ENCODE results near the gene TGFBR1.

GRCh38 chr9:99106044-99106375 is 1.1 kb downstream of the TGFBR1 start:
- TF ChIP-seq OSR1 (CRISPR knock-in tag; IDR thresholded peaks at IDR 0.05) (no peak), ZFP3 (CRISPR knock-in tag; IDR thresholded peaks at IDR 0.05) (no peak), ZFP30 (CRISPR knock-in tag; IDR thresholded peaks at IDR 0.05) (no peak), RARB (CRISPR knock-in tag; IDR thresholded peaks at IDR 0.05) (no peak), ZNF565 (CRISPR knock-in tag; conservative IDR thresholded peaks at IDR 0.05; ENCODE audit: low read depth) (no peak)
- TF ChIP-seq, protein P1, sequence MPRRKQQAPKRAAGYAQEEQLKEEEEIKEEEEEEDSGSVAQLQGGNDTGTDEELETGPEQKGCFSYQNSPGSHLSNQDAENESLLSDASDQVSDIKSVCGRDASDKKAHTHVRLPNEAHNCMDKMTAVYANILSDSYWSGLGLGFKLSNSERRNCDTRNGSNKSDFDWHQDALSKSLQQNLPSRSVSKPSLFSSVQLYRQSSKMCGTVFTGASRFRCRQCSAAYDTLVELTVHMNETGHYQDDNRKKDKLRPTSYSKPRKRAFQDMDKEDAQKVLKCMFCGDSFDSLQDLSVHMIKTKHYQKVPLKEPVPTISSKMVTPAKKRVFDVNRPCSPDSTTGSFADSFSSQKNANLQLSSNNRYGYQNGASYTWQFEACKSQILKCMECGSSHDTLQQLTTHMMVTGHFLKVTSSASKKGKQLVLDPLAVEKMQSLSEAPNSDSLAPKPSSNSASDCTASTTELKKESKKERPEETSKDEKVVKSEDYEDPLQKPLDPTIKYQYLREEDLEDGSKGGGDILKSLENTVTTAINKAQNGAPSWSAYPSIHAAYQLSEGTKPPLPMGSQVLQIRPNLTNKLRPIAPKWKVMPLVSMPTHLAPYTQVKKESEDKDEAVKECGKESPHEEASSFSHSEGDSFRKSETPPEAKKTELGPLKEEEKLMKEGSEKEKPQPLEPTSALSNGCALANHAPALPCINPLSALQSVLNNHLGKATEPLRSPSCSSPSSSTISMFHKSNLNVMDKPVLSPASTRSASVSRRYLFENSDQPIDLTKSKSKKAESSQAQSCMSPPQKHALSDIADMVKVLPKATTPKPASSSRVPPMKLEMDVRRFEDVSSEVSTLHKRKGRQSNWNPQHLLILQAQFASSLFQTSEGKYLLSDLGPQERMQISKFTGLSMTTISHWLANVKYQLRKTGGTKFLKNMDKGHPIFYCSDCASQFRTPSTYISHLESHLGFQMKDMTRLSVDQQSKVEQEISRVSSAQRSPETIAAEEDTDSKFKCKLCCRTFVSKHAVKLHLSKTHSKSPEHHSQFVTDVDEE (CRISPR knock-in tag; IDR thresholded peaks at IDR 0.05), result no peak

Data from SK-N-SH treated with all-trans-retinoic acid at 6 μM for 48 hours (cell line).